Measurements from ENCODE around the gene AIF1.
A peak's percentile ranks its signal among the peaks of the same experiment; 100 is the strongest.
"Not testable (repeated sequence)": the region's sequence is repeated elsewhere in the genome, so short reads cannot be mapped to it uniquely, and the experiment has no call there.

The AIF1 gene

DNA sequence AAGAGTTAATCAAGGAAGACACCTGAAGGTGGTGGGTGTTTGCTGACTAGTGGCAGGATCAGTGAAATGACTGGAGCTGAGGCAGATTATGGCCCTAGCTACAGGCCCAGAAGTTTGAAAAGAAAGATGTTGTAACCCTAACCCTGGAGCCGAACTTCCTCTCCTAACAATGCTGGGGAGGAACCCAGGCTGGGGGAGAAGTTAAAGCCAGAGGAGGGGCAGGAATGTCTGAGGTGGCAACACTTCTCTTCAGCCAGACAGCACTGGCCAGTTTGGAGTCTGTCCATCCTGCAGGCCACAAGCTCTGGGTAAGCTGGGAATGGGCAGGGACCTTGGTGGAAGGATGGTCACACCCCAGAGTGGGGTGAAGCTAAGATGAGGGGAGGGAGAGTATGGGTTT is 29.0 kb upstream of the AIF1 start, which contains the start of gene LST1:
Gene LST1, plus strand, starts transcription at position 270 of the 400 bp plus-strand sequence. CDS start 1,023 bp downstream, outside the sequence.
- Histone ChIP-seq H3K4me3 (ENCODE audit: low read depth, low read length) (no peak within 1 kb of the TSS), H3K36me3 (no peaks in the 10 kb centered on the region), H3K27ac (no peak within 1 kb of the TSS), H3K9me3 (ENCODE audit: severe bottlenecking) (no peaks in the 10 kb centered on the region), H3K27me3 (ENCODE audit: insufficient read depth, low read depth, severe bottlenecking) (no peaks in the 10 kb centered on the region)
- DNase-seq: no peak
- TF ChIP-seq, protein P1, sequence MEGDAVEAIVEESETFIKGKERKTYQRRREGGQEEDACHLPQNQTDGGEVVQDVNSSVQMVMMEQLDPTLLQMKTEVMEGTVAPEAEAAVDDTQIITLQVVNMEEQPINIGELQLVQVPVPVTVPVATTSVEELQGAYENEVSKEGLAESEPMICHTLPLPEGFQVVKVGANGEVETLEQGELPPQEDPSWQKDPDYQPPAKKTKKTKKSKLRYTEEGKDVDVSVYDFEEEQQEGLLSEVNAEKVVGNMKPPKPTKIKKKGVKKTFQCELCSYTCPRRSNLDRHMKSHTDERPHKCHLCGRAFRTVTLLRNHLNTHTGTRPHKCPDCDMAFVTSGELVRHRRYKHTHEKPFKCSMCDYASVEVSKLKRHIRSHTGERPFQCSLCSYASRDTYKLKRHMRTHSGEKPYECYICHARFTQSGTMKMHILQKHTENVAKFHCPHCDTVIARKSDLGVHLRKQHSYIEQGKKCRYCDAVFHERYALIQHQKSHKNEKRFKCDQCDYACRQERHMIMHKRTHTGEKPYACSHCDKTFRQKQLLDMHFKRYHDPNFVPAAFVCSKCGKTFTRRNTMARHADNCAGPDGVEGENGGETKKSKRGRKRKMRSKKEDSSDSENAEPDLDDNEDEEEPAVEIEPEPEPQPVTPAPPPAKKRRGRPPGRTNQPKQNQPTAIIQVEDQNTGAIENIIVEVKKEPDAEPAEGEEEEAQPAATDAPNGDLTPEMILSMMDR (IDR thresholded peaks at IDR 0.05; ENCODE audit: low read depth, low read length): no peak

DNA sequence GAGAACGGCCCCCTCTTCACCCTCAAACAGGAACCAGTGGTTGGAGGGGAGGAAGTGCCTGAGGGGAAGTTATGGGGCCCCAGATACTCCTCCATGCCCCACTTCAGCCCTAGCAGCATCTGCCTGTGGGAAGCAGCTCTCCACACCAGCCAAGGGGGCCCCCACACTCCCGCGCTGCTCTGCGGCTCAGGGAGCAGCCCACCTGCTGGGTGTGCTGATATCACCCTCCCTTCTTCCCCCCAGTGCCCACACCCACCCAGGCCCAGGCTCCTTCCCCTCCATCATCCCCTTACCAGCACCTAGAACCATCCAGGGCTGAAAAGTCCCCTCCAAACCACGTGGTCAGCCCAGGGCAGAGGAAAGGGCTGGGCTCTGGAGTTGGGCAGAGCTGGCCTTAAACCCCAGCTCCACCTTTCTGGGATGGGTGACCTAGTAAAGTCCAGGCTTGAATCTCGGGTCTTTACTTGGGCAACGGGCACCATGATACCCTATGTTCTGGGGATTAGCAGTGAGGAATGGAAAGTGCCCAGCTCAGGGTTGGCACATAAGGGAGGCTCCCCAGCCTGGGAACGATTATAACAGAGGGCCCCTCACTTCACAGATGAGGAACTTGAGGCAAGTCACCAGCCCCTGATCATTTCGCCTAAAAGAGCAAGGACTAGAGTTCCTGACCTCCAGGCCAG is 28.3 kb upstream of the AIF1 start:
- TF ChIP-seq, protein P1 (IDR thresholded peaks at IDR 0.05; ENCODE audit: low read depth, low read length): no peak
- Histone ChIP-seq H3K36me3 (no peaks in the 10 kb centered on the region), H3K27me3 (ENCODE audit: insufficient read depth, low read depth, severe bottlenecking) (no peaks in the 10 kb centered on the region), H3K9me3 (ENCODE audit: severe bottlenecking) (no peaks in the 10 kb centered on the region), H3K27ac (no peak overlapping the region), H3K4me3 (ENCODE audit: low read depth, low read length) (no peak overlapping the region)
- DNase-seq: no peak

DNA sequence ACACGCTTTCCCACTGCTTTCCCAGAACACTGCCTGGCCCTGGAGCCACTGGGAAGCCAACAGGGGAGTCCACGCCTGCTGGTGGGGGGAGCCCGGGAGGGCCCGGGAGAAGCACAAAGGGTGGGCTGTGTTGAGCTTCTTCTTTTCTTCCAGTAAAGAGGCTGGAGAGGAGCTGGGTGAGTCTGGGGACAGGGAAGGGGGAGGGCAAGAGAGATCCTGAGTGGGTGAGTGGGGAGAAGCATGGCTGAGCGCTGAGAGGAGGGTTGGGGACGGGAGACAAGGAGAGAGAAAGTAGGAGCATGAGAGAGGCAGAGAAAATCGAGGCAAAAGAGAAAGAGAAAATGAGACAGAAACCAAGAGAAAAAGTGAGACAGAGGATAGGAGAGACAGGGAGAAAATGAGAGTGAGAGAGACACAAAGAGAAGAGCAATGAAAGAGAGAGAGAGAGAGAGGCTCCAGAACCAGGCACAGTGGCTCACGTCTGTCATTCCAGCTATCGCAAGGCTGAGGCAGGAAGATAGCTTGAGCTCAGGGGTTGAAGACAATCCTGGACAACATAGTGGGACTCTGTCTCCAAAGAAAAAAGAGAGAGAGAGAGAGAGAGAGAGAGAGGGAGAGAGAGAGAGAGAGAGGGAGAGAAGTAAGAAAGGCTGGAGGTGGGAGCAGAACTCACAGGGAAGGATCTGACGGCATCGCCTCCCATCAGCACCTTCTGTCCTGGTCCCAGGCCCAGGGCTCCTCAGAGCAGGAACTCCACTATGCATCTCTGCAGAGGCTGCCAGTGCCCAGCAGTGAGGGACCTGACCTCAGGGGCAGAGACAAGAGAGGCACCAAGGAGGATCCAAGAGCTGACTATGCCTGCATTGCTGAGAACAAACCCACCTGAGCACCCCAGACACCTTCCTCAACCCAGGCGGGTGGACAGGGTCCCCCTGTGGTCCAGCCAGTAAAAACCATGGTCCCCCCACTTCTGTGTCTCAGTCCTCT is 26.9 kb upstream of the AIF1 start:
- H3K27me3 ChIP-seq (ENCODE audit: insufficient read depth, low read depth, severe bottlenecking): no peaks in the 10 kb centered on the region
- no peak overlapping the region for H3K4me3 ChIP-seq (ENCODE audit: low read depth, low read length)
- H3K9me3 ChIP-seq (ENCODE audit: severe bottlenecking): no peaks in the 10 kb centered on the region
- H3K27ac ChIP-seq: no peak overlapping the region
- H3K36me3 ChIP-seq: no peaks in the 10 kb centered on the region
- no peak for DNase-seq
- TF ChIP-seq, protein P1 (IDR thresholded peaks at IDR 0.05; ENCODE audit: low read depth, low read length): no peak

DNA sequence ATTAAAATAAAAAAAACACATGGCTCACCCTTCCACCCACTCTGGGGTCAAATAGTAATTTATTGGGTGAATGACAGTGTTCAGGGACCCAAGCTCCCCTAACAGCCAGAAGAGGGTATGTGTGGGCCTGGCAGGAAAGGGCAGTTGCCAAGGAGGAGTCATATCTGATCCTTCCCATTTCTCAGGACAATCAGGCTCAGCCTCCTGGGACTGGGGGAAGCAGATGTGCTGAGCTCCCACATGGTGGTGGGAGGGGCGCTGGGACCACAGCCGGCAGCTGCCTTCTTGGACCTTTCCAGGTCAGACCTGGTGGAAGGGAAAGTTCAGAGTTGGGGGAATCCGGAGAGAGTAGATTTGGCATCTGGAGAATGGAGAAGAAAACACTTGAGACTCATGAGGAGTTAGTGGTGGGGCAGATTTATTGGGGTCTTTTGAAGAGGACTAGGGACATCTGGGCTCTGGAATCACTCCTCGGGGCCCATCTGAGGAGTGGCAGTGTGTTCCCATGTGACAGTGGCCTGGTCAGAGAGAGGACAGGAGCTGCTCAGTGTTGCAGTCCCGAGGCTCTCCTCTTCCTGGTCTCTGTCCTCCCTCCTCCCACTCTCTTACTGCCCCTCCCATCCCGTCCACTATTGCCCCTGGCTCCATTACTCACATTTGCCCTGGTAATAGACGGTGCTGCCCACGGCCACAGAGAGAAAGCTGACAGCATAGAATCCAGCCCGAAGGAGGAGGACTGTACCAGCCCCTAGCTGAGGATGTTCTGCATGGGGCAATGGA is 26.0 kb upstream of the AIF1 start:
- H3K27ac ChIP-seq: no peak overlapping the region
- no peaks in the 10 kb centered on the region for H3K36me3 ChIP-seq
- TF ChIP-seq, protein P1 (IDR thresholded peaks at IDR 0.05; ENCODE audit: low read depth, low read length): no peak
- no peaks in the 10 kb centered on the region for H3K27me3 ChIP-seq (ENCODE audit: insufficient read depth, low read depth, severe bottlenecking)
- no peak overlapping the region for H3K4me3 ChIP-seq (ENCODE audit: low read depth, low read length)
- peak; percentile 48 for DNase-seq
- H3K9me3 ChIP-seq (ENCODE audit: severe bottlenecking): peaks cover 2% of the 10 kb centered on the region

DNA sequence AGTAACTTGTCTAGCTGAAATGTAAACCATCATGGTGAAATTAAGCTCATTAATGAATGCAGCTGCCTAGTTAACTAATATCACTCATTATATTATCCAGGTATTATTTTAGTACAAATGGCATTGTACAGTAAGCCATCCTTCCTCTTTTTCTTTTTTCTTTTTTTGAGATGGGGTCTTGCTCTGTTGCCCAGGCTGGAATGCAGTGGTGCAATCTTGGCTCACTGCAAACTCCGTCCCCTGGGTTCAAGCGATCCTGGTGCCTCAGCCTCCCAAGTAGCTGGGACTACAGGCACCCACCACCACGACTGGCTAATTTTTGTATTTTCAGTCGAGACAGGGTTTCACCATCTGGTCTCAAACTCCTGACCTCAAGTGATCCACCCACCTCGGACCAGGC is 24.3 kb upstream of the AIF1 start:
- H3K9me3 ChIP-seq (ENCODE audit: severe bottlenecking); DNase-seq; H3K27ac ChIP-seq; H3K4me3 ChIP-seq (ENCODE audit: low read depth, low read length); H3K27me3 ChIP-seq (ENCODE audit: insufficient read depth, low read depth, severe bottlenecking); H3K36me3 ChIP-seq: not testable (repeated sequence)
